IMR-90 (cell line): Measurements from ENCODE around the gene ZMYND10. TPM values are rescaled to one million over a fixed set of nuclear protein-coding genes. Genes with fewer than 3 reads are reported as not detected.

Source experiments
- polyA plus RNA-seq, 3 experiments: library from polyadenylated mRNA; depleted of rRNA; stranded (reverse); fragments of >200 nt; gene quantifications; 2 replicates each; pipeline ENCODE4 v1.2.3, GENCODE V29; 2012; ENCODE audit warnings: low replicate concordance in 1 of 3
- total RNA-seq: library from RNA; depleted of rRNA; stranded (reverse); fragments of >200 nt; gene quantifications from 2 replicates; pipeline ENCODE4 v1.2.3, GENCODE V29; 2012
- TF ChIP-seq, protein P1 (sequence below): fragments of 150-350 bp; IDR thresholded peaks from 2 replicates; pipeline ENCODE4 v1.6.1; 2017; ENCODE audit warnings: mild to moderate bottlenecking, antibody characterized with exemption, low read length, low read depth

Gene ZMYND10
- total and polyA plus RNA-seq, 2 of the 4 experiments (the other 2 are of a cell fraction), result 1.1 to 1.4 TPM

DNA sequence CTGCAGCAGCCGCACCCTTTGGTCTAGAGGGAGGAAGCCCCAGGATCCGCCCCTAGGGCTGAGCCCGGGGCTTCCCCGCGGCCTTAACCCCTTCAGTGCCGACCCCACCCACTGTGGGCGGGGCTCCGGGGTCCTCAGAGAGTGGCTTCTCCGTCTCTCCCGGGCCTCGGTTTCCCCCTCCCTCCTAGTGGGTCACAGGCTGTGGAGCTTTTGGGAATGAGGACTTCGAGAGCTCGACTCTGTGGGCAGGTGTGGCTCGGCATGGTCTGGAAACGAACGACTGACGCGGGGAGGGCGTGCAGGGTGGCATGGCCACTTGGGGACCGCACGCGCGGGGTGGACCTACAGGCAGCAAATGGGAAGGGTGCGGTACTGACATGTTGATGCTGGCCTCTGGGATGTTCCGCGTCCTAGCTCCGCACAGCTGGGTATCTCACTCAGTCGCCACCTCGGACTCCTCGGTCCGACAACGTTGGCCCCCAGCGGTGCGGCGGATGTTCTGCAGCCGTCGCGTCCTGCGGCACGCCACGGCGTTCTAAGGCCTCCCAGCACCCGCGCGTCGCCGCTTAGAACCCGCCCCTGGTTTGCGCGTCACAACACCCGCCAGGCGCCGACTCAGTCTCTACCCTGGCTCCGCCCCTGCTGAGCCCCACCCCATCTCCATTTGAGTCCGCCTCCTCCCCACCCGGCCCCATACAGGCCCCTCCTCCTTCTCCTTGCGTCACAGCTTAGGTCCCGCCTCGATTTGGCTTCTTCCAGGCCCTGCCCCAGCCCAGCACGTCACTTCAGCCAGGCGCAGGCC is 46.5 kb downstream of the ZMYND10 start, which contains the start of the genes HYAL3 and NAA80 (continued):
- TF ChIP-seq, protein P1, sequence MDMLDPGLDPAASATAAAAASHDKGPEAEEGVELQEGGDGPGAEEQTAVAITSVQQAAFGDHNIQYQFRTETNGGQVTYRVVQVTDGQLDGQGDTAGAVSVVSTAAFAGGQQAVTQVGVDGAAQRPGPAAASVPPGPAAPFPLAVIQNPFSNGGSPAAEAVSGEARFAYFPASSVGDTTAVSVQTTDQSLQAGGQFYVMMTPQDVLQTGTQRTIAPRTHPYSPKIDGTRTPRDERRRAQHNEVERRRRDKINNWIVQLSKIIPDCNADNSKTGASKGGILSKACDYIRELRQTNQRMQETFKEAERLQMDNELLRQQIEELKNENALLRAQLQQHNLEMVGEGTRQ, result no peak
